ENCODE results near the gene MEGF11.

GRCh38 chr15:65917407-65917756 is 336.2 kb downstream of the MEGF11 start:
- TF ChIP-seq CTCF (IDR thresholded peaks at IDR 0.05) (no peak), EP300 (IDR thresholded peaks at IDR 0.05) (no peak), POLR2A (IDR thresholded peaks at IDR 0.05) (no peak)
